ENCODE results near the gene ANK3. TPM values are rescaled to one million over a fixed set of nuclear protein-coding genes. Genes with fewer than 3 reads are reported as not detected.

The ANK3 gene
- total RNA-seq, 1 donor from 2014 or later = 4.0 TPM

DNA sequence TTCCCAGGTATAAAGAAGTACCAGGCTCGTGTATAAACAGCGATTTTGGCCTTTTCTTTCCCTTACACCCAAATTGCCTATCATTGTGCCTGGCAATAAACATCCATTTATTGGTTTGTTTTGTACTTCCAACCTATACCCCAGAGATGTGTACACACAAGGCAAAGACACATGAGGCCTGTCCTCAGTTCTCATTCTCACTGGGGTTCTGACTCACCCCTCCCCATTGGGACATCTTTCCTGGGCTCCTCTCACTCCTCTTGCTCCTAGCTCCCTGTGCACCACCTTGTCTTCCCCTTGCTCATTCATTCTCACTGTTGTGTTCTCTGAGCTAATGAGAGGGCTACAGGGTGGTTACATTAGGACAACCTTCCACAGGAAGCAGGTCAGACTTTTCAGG is 240.7 kb downstream of the ANK3 start:
- POLR2A ChIA-PET = no interaction called here
- no peaks in the 10 kb centered on the region for H3K9me3 Mint-ChIP-seq
- TF ChIP-seq, protein P1, sequence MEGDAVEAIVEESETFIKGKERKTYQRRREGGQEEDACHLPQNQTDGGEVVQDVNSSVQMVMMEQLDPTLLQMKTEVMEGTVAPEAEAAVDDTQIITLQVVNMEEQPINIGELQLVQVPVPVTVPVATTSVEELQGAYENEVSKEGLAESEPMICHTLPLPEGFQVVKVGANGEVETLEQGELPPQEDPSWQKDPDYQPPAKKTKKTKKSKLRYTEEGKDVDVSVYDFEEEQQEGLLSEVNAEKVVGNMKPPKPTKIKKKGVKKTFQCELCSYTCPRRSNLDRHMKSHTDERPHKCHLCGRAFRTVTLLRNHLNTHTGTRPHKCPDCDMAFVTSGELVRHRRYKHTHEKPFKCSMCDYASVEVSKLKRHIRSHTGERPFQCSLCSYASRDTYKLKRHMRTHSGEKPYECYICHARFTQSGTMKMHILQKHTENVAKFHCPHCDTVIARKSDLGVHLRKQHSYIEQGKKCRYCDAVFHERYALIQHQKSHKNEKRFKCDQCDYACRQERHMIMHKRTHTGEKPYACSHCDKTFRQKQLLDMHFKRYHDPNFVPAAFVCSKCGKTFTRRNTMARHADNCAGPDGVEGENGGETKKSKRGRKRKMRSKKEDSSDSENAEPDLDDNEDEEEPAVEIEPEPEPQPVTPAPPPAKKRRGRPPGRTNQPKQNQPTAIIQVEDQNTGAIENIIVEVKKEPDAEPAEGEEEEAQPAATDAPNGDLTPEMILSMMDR (IDR thresholded peaks at IDR 0.05) = no peak
- CTCF ChIA-PET = no interaction called here
- DNase-seq (no peak), ATAC-seq (ENCODE audit: low read depth) (no peak)
- no peaks in the 10 kb centered on the region for H3K4me1 Mint-ChIP-seq
- intact Hi-C loops (cut with micrococcal nuclease) = no loop called here
- H3K27ac Mint-ChIP-seq = no peak overlapping the region
- no peaks in the 10 kb centered on the region for H3K27me3 Mint-ChIP-seq
- no peak overlapping the region for H3K4me3 Mint-ChIP-seq
- H3K36me3 Mint-ChIP-seq (ENCODE audit: low read depth) = peaks cover 4% of the 10 kb centered on the region

GRCh38 chr10:60148266-60148840 is 241.3 kb downstream of the ANK3 start:
- Mint-ChIP-seq H3K36me3 (ENCODE audit: low read depth) (peaks cover 4% of the 10 kb centered on the region), H3K9me3 (no peaks in the 10 kb centered on the region)
- intact Hi-C loops (cut with micrococcal nuclease) = no loop called here

DNA sequence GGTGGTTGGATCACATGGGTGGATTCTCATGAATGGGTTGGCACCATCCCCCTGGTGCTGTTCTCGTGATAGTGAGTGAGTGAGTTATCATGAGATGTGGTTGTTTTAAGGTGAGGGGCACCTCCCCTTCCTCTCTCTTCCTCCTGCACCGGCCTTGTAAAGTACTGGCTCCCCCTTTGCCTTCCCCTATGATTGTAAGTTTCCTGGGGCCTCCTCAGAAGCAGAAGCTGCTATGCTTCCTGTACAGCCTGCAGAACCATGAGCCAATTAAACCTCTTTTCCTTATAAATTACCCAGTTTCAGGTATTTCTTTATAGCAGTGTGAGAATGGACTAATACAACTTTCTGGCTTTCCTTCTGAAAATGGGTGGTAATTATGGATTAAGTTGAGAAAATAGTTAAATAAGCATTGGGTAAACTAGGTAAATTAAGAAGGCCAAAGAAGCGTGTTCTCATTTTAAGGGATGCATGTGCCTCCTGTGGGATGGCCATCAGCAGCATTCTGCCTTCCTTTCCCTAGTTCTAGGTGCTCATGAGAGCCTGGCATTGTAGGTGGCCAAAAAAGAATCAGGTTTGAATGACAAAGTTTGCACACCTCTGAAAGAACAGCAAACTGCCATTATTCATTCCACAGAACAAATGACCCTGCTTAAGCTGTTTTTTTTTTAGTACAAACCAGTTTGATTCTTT is 242.0 kb downstream of the ANK3 start:
- intact Hi-C loops (cut with micrococcal nuclease) = no loop called here
- Mint-ChIP-seq H3K9me3 (no peaks in the 10 kb centered on the region), H3K4me1 (no peaks in the 10 kb centered on the region), H3K27me3 (no peaks in the 10 kb centered on the region), H3K27ac (no peak overlapping the region), H3K36me3 (ENCODE audit: low read depth) (peaks cover 1% of the 10 kb centered on the region), H3K4me3 (no peak overlapping the region)
- CTCF ChIA-PET = no interaction called here
- POLR2A ChIA-PET = no interaction called here
- DNase-seq = no peak
- no peak for ATAC-seq (ENCODE audit: low read depth)
- TF ChIP-seq, protein P1 (IDR thresholded peaks at IDR 0.05) = no peak

More at GRCh38 chr10:60148266-60148840, 241.3 kb downstream of the ANK3 start:
- ATAC-seq (ENCODE audit: low read depth) = no peak
- CTCF ChIA-PET = no interaction called here
- Mint-ChIP-seq H3K27ac (no peak overlapping the region), H3K4me3 (no peak overlapping the region), H3K27me3 (no peaks in the 10 kb centered on the region), H3K4me1 (no peaks in the 10 kb centered on the region)
- no peak for DNase-seq
- TF ChIP-seq, protein P1 (IDR thresholded peaks at IDR 0.05) = no peak
- POLR2A ChIA-PET = no interaction called here

GRCh38 chr10:60147025-60147424 is 242.7 kb downstream of the ANK3 start:
- no peak for ATAC-seq (ENCODE audit: low read depth)
- no peak overlapping the region for H3K27ac Mint-ChIP-seq
- H3K4me3 Mint-ChIP-seq = no peak overlapping the region
- no peak for DNase-seq
- TF ChIP-seq, protein P1 (IDR thresholded peaks at IDR 0.05) = no peak
- H3K4me1 Mint-ChIP-seq = no peaks in the 10 kb centered on the region
- intact Hi-C loops (cut with micrococcal nuclease) = no loop called here
- no peaks in the 10 kb centered on the region for H3K9me3 Mint-ChIP-seq
- H3K27me3 Mint-ChIP-seq = no peaks in the 10 kb centered on the region
- ChIA-PET POLR2A (no interaction called here), CTCF (no interaction called here)
- peaks cover 1% of the 10 kb centered on the region for H3K36me3 Mint-ChIP-seq (ENCODE audit: low read depth)

DNA sequence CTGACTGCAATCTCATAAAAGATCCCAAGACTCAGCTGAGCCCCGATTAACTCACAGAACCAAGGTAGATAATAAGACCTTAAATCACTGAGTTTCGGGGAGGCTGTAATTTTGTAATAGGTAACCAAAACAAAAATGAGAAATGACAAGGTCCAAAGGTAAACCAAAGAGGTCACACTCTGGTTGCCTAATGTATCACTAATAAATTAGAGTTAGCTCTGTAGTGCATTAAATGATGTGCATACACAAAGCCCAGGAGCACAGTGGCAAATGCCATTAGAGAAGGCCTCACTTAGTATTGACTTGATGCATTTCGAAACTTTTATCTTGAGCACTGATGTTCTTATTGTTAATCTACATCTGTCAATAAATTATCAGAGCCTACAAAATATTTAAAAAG is 245.6 kb downstream of the ANK3 start:
- no peak for ATAC-seq (ENCODE audit: low read depth)
- no peaks in the 10 kb centered on the region for H3K9me3 Mint-ChIP-seq
- ChIA-PET POLR2A (no interaction called here), CTCF (no interaction called here)
- DNase-seq = no peak
- TF ChIP-seq, protein P1 (IDR thresholded peaks at IDR 0.05) = no peak
- no peaks in the 10 kb centered on the region for H3K36me3 Mint-ChIP-seq (ENCODE audit: low read depth)
- peaks cover 4% of the 10 kb centered on the region for H3K4me1 Mint-ChIP-seq
- no peak overlapping the region for H3K4me3 Mint-ChIP-seq
- intact Hi-C loops (cut with micrococcal nuclease) = no loop called here
- H3K27ac Mint-ChIP-seq = no peak overlapping the region
- H3K27me3 Mint-ChIP-seq = no peaks in the 10 kb centered on the region

All from activated B cell treated with CpG ODN at 0.5 μM for 24 hours (primary cell).